ENCODE measurements around the gene WDR59.

WDR59 gene

GRCh38 chr16:75010427-75010826 is 25.5 kb upstream of the WDR59 start:
- no peak overlapping the region for H3K4me3 ChIP-seq (ENCODE audit: low read depth in 1 of 2, low read length in 1 of 2)
- H3K4me1 ChIP-seq (ENCODE audit: control insufficient read depth in 1 of 2, insufficient read depth in 1 of 2, low read depth in 1 of 2, low read length in 1 of 2) = no peaks in the 10 kb centered on the region
- H3K36me3 ChIP-seq = no peaks in the 10 kb centered on the region
- H3K27ac ChIP-seq = no peak overlapping the region
- H3K9me3 ChIP-seq = no peaks in the 10 kb centered on the region
- H3K27me3 ChIP-seq = no peaks in the 10 kb centered on the region
- no peak for TF ChIP-seq CTCF (IDR thresholded peaks at IDR 0.05)

GRCh38 chr16:75007443-75007842 is 22.5 kb upstream of the WDR59 start:
- Histone ChIP-seq H3K4me1 (ENCODE audit: control insufficient read depth in 1 of 2, insufficient read depth in 1 of 2, low read depth in 1 of 2, low read length in 1 of 2) (peaks cover 1 to 2% of the 10 kb centered on the region in 2 experiments), H3K36me3 (no peaks in the 10 kb centered on the region), H3K27me3 (peaks cover 3% of the 10 kb centered on the region), H3K9me3 (no peaks in the 10 kb centered on the region), H3K27ac (no peak overlapping the region), H3K4me3 (ENCODE audit: low read depth in 1 of 2, low read length in 1 of 2) (no peak overlapping the region)
- no peak for TF ChIP-seq CTCF (IDR thresholded peaks at IDR 0.05)

GRCh38 chr16:75005697-75006096 is 20.8 kb upstream of the WDR59 start:
- Histone ChIP-seq H3K27me3 (peaks cover 21% of the 10 kb centered on the region), H3K4me3 (ENCODE audit: low read depth in 1 of 2, low read length in 1 of 2) (no peak overlapping the region), H3K9me3 (no peaks in the 10 kb centered on the region), H3K36me3 (no peaks in the 10 kb centered on the region), H3K27ac (no peak overlapping the region), H3K4me1 (ENCODE audit: control insufficient read depth in 1 of 2, insufficient read depth in 1 of 2, low read depth in 1 of 2, low read length in 1 of 2) (peaks cover 12 to 18% of the 10 kb centered on the region in 2 experiments)
- TF ChIP-seq CTCF (IDR thresholded peaks at IDR 0.05) = no peak

GRCh38 chr16:75004460-75004859 is 19.5 kb upstream of the WDR59 start:
- peaks cover 33% of the 10 kb centered on the region for H3K27me3 ChIP-seq
- no peak overlapping the region for H3K4me3 ChIP-seq (ENCODE audit: low read depth in 1 of 2, low read length in 1 of 2)
- H3K36me3 ChIP-seq = no peaks in the 10 kb centered on the region
- TF ChIP-seq CTCF (IDR thresholded peaks at IDR 0.05) = no peak
- no peak overlapping the region for H3K27ac ChIP-seq
- H3K4me1 ChIP-seq (ENCODE audit: control insufficient read depth in 1 of 2, insufficient read depth in 1 of 2, low read depth in 1 of 2, low read length in 1 of 2) = peaks cover 24 to 30% of the 10 kb centered on the region in 2 experiments
- no peaks in the 10 kb centered on the region for H3K9me3 ChIP-seq

GRCh38 chr16:75003931-75004330 is 19.0 kb upstream of the WDR59 start:
- H3K4me3 ChIP-seq (ENCODE audit: low read depth in 1 of 2, low read length in 1 of 2) = no peak overlapping the region
- no peak overlapping the region for H3K27ac ChIP-seq
- H3K27me3 ChIP-seq = peaks cover 36% of the 10 kb centered on the region
- H3K4me1 ChIP-seq (ENCODE audit: control insufficient read depth in 1 of 2, insufficient read depth in 1 of 2, low read depth in 1 of 2, low read length in 1 of 2) = peaks cover 25 to 30% of the 10 kb centered on the region in 2 experiments
- H3K36me3 ChIP-seq = no peaks in the 10 kb centered on the region
- no peaks in the 10 kb centered on the region for H3K9me3 ChIP-seq
- TF ChIP-seq CTCF (IDR thresholded peaks at IDR 0.05) = no peak

GRCh38 chr16:75002474-75002873 is 17.6 kb upstream of the WDR59 start:
- H3K4me3 ChIP-seq (ENCODE audit: low read depth in 1 of 2, low read length in 1 of 2) = no peak overlapping the region
- peaks cover 36% of the 10 kb centered on the region for H3K27me3 ChIP-seq
- H3K9me3 ChIP-seq = no peaks in the 10 kb centered on the region
- H3K27ac ChIP-seq = no peak overlapping the region
- peaks cover 33 to 36% of the 10 kb centered on the region in 2 experiments for H3K4me1 ChIP-seq (ENCODE audit: control insufficient read depth in 1 of 2, insufficient read depth in 1 of 2, low read depth in 1 of 2, low read length in 1 of 2)
- no peaks in the 10 kb centered on the region for H3K36me3 ChIP-seq
- TF ChIP-seq CTCF (IDR thresholded peaks at IDR 0.05) = no peak

All from neutrophil (primary cell).